ENCODE data around the gene PPARA.

The PPARA gene

GRCh38 chr22:46147471-46148267, 2.7 kb upstream of the PPARA start:
- WGBS, 2 experiments (ENCODE audit: insufficient coverage in 2 of 2): 70 to 74% methylated on average over 16 to 19 of the region's 19 CpGs
- H3K9me3 ChIP-seq (ENCODE audit: control insufficient read depth, low read length): no peaks in the 10 kb centered on the region
- H3K36me3 ChIP-seq (ENCODE audit: control insufficient read depth, insufficient read depth, low read length): no peaks in the 10 kb centered on the region
- H3K4me1 ChIP-seq (ENCODE audit: control insufficient read depth, insufficient read depth, low read length, poor library complexity, severe bottlenecking): no peaks in the 10 kb centered on the region
- H3K27ac ChIP-seq (ENCODE audit: low read depth, low read length, severe bottlenecking): no peak overlapping the region
- H3K4me3 ChIP-seq (ENCODE audit: extremely low read depth, insufficient read depth, low read length, poor library complexity, severe bottlenecking): no peak overlapping the region

DNA sequence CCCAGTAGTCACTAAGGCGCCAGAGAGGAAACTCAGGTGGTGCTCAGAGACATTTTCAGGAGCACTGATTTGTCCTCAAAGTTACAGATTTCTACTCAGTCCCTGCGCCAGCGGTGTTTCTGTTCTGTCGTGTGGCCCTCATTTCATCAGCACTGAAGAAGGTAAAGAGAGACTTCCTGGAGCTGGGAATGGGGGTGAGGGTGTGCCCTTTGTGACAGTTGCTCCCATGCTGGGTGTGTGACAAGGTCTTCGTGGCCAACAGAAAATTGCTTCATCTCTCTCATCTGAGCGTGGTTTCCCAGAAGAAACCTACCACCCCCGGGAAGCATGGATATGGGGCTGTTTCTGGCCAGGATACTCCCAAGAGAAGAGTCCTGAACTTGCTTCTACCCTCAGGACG, 2.0 kb upstream of the PPARA start:
- Histone ChIP-seq H3K4me3 (ENCODE audit: extremely low read depth, insufficient read depth, low read length, poor library complexity, severe bottlenecking) (no peak overlapping the region), H3K9me3 (ENCODE audit: control insufficient read depth, low read length) (no peaks in the 10 kb centered on the region), H3K4me1 (ENCODE audit: control insufficient read depth, insufficient read depth, low read length, poor library complexity, severe bottlenecking) (no peaks in the 10 kb centered on the region), H3K36me3 (ENCODE audit: control insufficient read depth, insufficient read depth, low read length) (no peaks in the 10 kb centered on the region), H3K27ac (ENCODE audit: low read depth, low read length, severe bottlenecking) (no peak overlapping the region)
- WGBS, 2 experiments (ENCODE audit: insufficient coverage in 2 of 2): 62 to 85% methylated on average over 5 to 8 of the region's 8 CpGs

GRCh38 chr22:46148816-46149511, 1.4 kb upstream of the PPARA start:
- 48 to 66% methylated on average over 9 to 12 of the region's 12 CpGs for WGBS, 2 experiments (ENCODE audit: insufficient coverage in 2 of 2)
- Histone ChIP-seq H3K27ac (ENCODE audit: low read depth, low read length, severe bottlenecking) (no peak overlapping the region), H3K9me3 (ENCODE audit: control insufficient read depth, low read length) (no peaks in the 10 kb centered on the region), H3K4me1 (ENCODE audit: control insufficient read depth, insufficient read depth, low read length, poor library complexity, severe bottlenecking) (no peaks in the 10 kb centered on the region), H3K4me3 (ENCODE audit: extremely low read depth, insufficient read depth, low read length, poor library complexity, severe bottlenecking) (peak overlapping the region; percentile 54), H3K36me3 (ENCODE audit: control insufficient read depth, insufficient read depth, low read length) (no peaks in the 10 kb centered on the region)

GRCh38 chr22:46149512-46150033, 753 bp upstream of the PPARA start:
- WGBS, 2 experiments (ENCODE audit: insufficient coverage in 2 of 2): 2 to 6% methylated on average over 24 to 32 of the region's 39 CpGs
- no peaks in the 10 kb centered on the region for H3K9me3 ChIP-seq (ENCODE audit: control insufficient read depth, low read length)
- H3K4me3 ChIP-seq (ENCODE audit: extremely low read depth, insufficient read depth, low read length, poor library complexity, severe bottlenecking): peak overlapping the region; percentile 54
- H3K36me3 ChIP-seq (ENCODE audit: control insufficient read depth, insufficient read depth, low read length): no peaks in the 10 kb centered on the region
- H3K27ac ChIP-seq (ENCODE audit: low read depth, low read length, severe bottlenecking): no peak overlapping the region
- H3K4me1 ChIP-seq (ENCODE audit: control insufficient read depth, insufficient read depth, low read length, poor library complexity, severe bottlenecking): no peaks in the 10 kb centered on the region

DNA sequence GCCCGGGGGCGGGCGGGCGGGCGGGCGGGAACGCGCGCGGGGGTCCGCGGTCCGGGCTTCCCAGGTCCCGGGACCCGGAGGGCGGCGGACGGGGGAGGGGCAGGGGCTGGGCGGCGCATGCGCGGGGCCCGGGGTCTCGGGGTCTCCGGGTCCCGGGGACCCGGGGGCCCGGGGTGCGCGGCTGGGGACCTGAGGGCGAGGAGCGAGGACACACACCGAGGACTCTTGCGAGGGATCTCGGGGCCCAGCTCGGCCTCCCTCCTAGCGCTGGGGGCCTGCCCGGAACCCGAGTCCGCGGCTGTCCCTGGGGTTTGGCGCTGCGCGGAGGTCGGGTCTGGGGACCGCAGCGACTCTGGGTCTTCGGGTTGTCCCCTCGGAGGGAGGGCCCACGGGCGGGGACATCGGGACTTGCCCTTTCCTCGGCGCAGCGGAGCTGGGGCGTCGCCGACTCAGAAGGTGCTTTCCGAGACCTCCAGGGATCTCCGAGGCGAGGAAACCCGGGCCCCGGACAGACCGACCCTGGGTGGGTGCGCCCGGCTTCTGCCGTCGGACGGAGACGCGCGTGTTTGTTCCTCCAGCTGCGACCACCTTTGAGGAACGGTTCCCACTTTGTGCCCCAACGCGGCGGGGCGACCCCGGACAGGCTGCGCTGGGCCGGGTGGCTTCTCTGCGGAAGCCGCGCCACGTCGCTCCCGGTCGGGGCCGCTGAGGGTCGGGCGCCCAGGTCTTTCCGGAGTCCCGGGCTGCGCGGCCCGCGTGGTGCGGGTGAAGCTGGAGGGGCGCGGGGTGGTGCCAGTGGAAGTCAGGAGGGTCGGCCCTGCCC, 540 bp downstream of the PPARA start:
- Histone ChIP-seq H3K27ac (ENCODE audit: low read depth, low read length, severe bottlenecking) (no peak overlapping the region), H3K4me3 (ENCODE audit: extremely low read depth, insufficient read depth, low read length, poor library complexity, severe bottlenecking) (peak overlapping the region; percentile 68), H3K9me3 (ENCODE audit: control insufficient read depth, low read length) (no peaks in the 10 kb centered on the region), H3K4me1 (ENCODE audit: control insufficient read depth, insufficient read depth, low read length, poor library complexity, severe bottlenecking) (no peaks in the 10 kb centered on the region), H3K36me3 (ENCODE audit: control insufficient read depth, insufficient read depth, low read length) (no peaks in the 10 kb centered on the region)
- 1% methylated on average over 72 to 86 of the region's 101 CpGs for WGBS, 2 experiments (ENCODE audit: insufficient coverage in 2 of 2)

DNA sequence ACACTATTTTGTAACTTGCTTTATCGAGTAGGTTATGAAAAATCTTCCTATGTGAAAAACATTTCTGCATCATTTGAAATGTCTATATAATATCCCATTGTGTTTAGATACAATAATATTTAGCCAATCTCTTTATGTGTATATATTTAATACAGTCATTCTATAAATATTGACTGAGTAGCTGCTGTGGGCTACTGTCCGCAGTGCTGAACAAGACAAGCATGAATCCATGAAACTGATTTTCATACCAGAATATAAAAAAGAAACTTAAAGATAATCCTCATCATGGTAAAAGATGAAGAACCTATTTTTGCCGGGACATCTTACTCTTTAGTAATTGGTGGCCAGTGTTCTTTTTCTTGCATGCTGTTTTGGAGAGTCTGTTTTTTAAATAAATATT, 3.6 kb downstream of the PPARA start:
- no CpG with 5 or more reads among the region's 3 CpGs for WGBS, 2 experiments (ENCODE audit: insufficient coverage in 2 of 2)

GRCh38 chr22:46156031-46156430, 5.7 kb downstream of the PPARA start:
- no peak overlapping the region for H3K4me3 ChIP-seq (ENCODE audit: extremely low read depth, insufficient read depth, low read length, poor library complexity, severe bottlenecking)
- no peaks in the 10 kb centered on the region for H3K4me1 ChIP-seq (ENCODE audit: control insufficient read depth, insufficient read depth, low read length, poor library complexity, severe bottlenecking)
- H3K9me3 ChIP-seq (ENCODE audit: control insufficient read depth, low read length): no peaks in the 10 kb centered on the region
- H3K36me3 ChIP-seq (ENCODE audit: control insufficient read depth, insufficient read depth, low read length): no peaks in the 10 kb centered on the region
- 80 to 88% methylated on average over 1 to 3 of the region's 3 CpGs for WGBS, 2 experiments (ENCODE audit: insufficient coverage in 2 of 2)
- H3K27ac ChIP-seq (ENCODE audit: low read depth, low read length, severe bottlenecking): no peak overlapping the region

More for the DNA sequence above, 3.6 kb downstream of the PPARA start:
- Histone ChIP-seq H3K27ac (ENCODE audit: low read depth, low read length, severe bottlenecking) (no peak overlapping the region), H3K4me3 (ENCODE audit: extremely low read depth, insufficient read depth, low read length, poor library complexity, severe bottlenecking) (no peak overlapping the region), H3K36me3 (ENCODE audit: control insufficient read depth, insufficient read depth, low read length) (no peaks in the 10 kb centered on the region), H3K9me3 (ENCODE audit: control insufficient read depth, low read length) (no peaks in the 10 kb centered on the region), H3K4me1 (ENCODE audit: control insufficient read depth, insufficient read depth, low read length, poor library complexity, severe bottlenecking) (no peaks in the 10 kb centered on the region)

GRCh38 chr22:46158283-46158682, 8.0 kb downstream of the PPARA start:
- Histone ChIP-seq H3K36me3 (ENCODE audit: control insufficient read depth, insufficient read depth, low read length) (no peaks in the 10 kb centered on the region), H3K9me3 (ENCODE audit: control insufficient read depth, low read length) (no peaks in the 10 kb centered on the region), H3K4me3 (ENCODE audit: extremely low read depth, insufficient read depth, low read length, poor library complexity, severe bottlenecking) (no peak overlapping the region), H3K27ac (ENCODE audit: low read depth, low read length, severe bottlenecking) (no peak overlapping the region), H3K4me1 (ENCODE audit: control insufficient read depth, insufficient read depth, low read length, poor library complexity, severe bottlenecking) (no peaks in the 10 kb centered on the region)
- 89% methylated on average over 7 of the region's 7 CpGs for WGBS, 2 experiments (ENCODE audit: insufficient coverage in 2 of 2)

GRCh38 chr22:46159212-46159611, 8.9 kb downstream of the PPARA start:
- Histone ChIP-seq H3K27ac (ENCODE audit: low read depth, low read length, severe bottlenecking) (no peak overlapping the region), H3K4me3 (ENCODE audit: extremely low read depth, insufficient read depth, low read length, poor library complexity, severe bottlenecking) (no peak overlapping the region), H3K4me1 (ENCODE audit: control insufficient read depth, insufficient read depth, low read length, poor library complexity, severe bottlenecking) (no peaks in the 10 kb centered on the region), H3K36me3 (ENCODE audit: control insufficient read depth, insufficient read depth, low read length) (no peaks in the 10 kb centered on the region), H3K9me3 (ENCODE audit: control insufficient read depth, low read length) (no peaks in the 10 kb centered on the region)
- 87 to 98% methylated on average over 5 to 7 of the region's 7 CpGs for WGBS, 2 experiments (ENCODE audit: insufficient coverage in 2 of 2)

DNA sequence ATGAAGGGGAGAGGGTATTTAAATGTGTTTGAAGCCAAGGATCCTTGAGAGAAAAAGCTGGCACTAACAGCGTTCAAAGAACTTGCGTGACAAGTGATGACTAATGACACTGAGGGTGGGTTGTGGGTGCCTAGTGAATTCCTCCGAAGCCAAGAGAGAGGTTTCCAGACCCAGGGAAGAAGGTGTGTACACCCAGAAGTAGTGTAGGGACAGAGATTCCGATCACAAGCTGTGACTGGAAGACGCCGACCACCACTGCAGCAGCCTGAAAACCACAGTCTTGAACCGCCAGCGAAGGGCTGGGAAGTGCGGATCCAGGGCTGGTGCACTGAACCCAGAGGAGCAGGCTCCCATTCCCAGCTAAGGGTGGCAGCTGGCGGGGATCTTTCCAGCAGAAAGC, 9.5 kb downstream of the PPARA start:
- no peaks in the 10 kb centered on the region for H3K9me3 ChIP-seq (ENCODE audit: control insufficient read depth, low read length)
- H3K4me3 ChIP-seq (ENCODE audit: extremely low read depth, insufficient read depth, low read length, poor library complexity, severe bottlenecking): no peak overlapping the region
- H3K4me1 ChIP-seq (ENCODE audit: control insufficient read depth, insufficient read depth, low read length, poor library complexity, severe bottlenecking): no peaks in the 10 kb centered on the region
- WGBS, 2 experiments (ENCODE audit: insufficient coverage in 2 of 2): 86 to 89% methylated on average over 8 to 10 of the region's 10 CpGs
- no peaks in the 10 kb centered on the region for H3K36me3 ChIP-seq (ENCODE audit: control insufficient read depth, insufficient read depth, low read length)
- no peak overlapping the region for H3K27ac ChIP-seq (ENCODE audit: low read depth, low read length, severe bottlenecking)
